T-helper 1 cell treated with Interleukin-12 subunit alpha and Interleukin-12 subunit beta and Interleukin-4 antibody, amounts not matched to agents 30 μg/mL and 1 μg/mL, for 36 hours (primary cell): ENCODE measurements around the gene SPRR5.

Experiments
- H3K27ac Mint-ChIP-seq: one replicate; pipeline ENCODE4 v1.8.0; 2021; ENCODE audit warnings: mild to moderate bottlenecking, mixed read lengths
- H3K27me3 Mint-ChIP-seq: one replicate; pipeline ENCODE4 v1.8.0; 2021; ENCODE audit warnings: low read depth, mixed read lengths
- H3K36me3 Mint-ChIP-seq: one replicate; pipeline ENCODE4 v1.8.0; 2021; ENCODE audit warnings: low read depth, mixed read lengths
- H3K4me1 Mint-ChIP-seq: one replicate; pipeline ENCODE4 v1.8.0; 2021; ENCODE audit warnings: low read depth, mixed read lengths
- H3K4me3 Mint-ChIP-seq: one replicate; pipeline ENCODE4 v1.8.0; 2021; ENCODE audit warnings: mild to moderate bottlenecking, moderate library complexity, mixed read lengths
- H3K9me3 Mint-ChIP-seq: one replicate; pipeline ENCODE4 v1.8.0; 2021; ENCODE audit warnings: mixed read lengths

The SPRR5 gene

GRCh38 chr1:152926091-152926490, 20.9 kb upstream of the SPRR5 start:
- Mint-ChIP-seq H3K36me3 (no peaks in the 10 kb centered on the region), H3K9me3 (no peaks in the 10 kb centered on the region), H3K27ac (no peak overlapping the region), H3K4me3 (no peak overlapping the region), H3K27me3 (peaks cover 5% of the 10 kb centered on the region), H3K4me1 (no peaks in the 10 kb centered on the region)

- H3K4me3 Mint-ChIP-seq = no peak overlapping the region
- H3K4me1 Mint-ChIP-seq = no peaks in the 10 kb centered on the region
- H3K36me3 Mint-ChIP-seq = no peaks in the 10 kb centered on the region
- no peaks in the 10 kb centered on the region for H3K9me3 Mint-ChIP-seq
- H3K27me3 Mint-ChIP-seq = no peaks in the 10 kb centered on the region
- H3K27ac Mint-ChIP-seq = no peak overlapping the region
Measured at GRCh38 chr1:152928671-152929070, 18.3 kb upstream of the SPRR5 start.

- Mint-ChIP-seq H3K36me3 (no peaks in the 10 kb centered on the region), H3K27me3 (no peaks in the 10 kb centered on the region), H3K4me1 (no peaks in the 10 kb centered on the region), H3K27ac (no peak overlapping the region), H3K9me3 (no peaks in the 10 kb centered on the region), H3K4me3 (no peak overlapping the region)
Measured at GRCh38 chr1:152932170-152932811, 14.7 kb upstream of the SPRR5 start.

GRCh38 chr1:152933196-152933595, 13.8 kb upstream of the SPRR5 start:
- H3K4me3 Mint-ChIP-seq = no peak overlapping the region
- H3K27ac Mint-ChIP-seq = no peak overlapping the region
- no peaks in the 10 kb centered on the region for H3K9me3 Mint-ChIP-seq
- no peaks in the 10 kb centered on the region for H3K27me3 Mint-ChIP-seq
- H3K4me1 Mint-ChIP-seq = no peaks in the 10 kb centered on the region
- no peaks in the 10 kb centered on the region for H3K36me3 Mint-ChIP-seq

GRCh38 chr1:152940614-152941013, 6.4 kb upstream of the SPRR5 start:
- no peaks in the 10 kb centered on the region for H3K9me3 Mint-ChIP-seq
- H3K4me3 Mint-ChIP-seq = no peak overlapping the region
- H3K27me3 Mint-ChIP-seq = no peaks in the 10 kb centered on the region
- no peaks in the 10 kb centered on the region for H3K36me3 Mint-ChIP-seq
- H3K27ac Mint-ChIP-seq = no peak overlapping the region
- no peaks in the 10 kb centered on the region for H3K4me1 Mint-ChIP-seq

- Mint-ChIP-seq H3K36me3 (no peaks in the 10 kb centered on the region), H3K27me3 (no peaks in the 10 kb centered on the region), H3K4me3 (no peak overlapping the region), H3K4me1 (no peaks in the 10 kb centered on the region), H3K9me3 (no peaks in the 10 kb centered on the region), H3K27ac (no peak overlapping the region)
Measured at GRCh38 chr1:152941037-152941711, 5.8 kb upstream of the SPRR5 start.

- no peak overlapping the region for H3K4me3 Mint-ChIP-seq
Measured at GRCh38 chr1:152942161-152942560, 4.8 kb upstream of the SPRR5 start.

GRCh38 chr1:152946248-152946647, 758 bp upstream of the SPRR5 start:
- Mint-ChIP-seq H3K9me3 (no peaks in the 10 kb centered on the region), H3K4me1 (no peaks in the 10 kb centered on the region), H3K4me3 (no peak overlapping the region), H3K27me3 (no peaks in the 10 kb centered on the region), H3K36me3 (no peaks in the 10 kb centered on the region), H3K27ac (no peak overlapping the region)

More at GRCh38 chr1:152942161-152942560, 4.8 kb upstream of the SPRR5 start:
- Mint-ChIP-seq H3K27ac (no peak overlapping the region), H3K27me3 (no peaks in the 10 kb centered on the region), H3K4me1 (no peaks in the 10 kb centered on the region), H3K36me3 (no peaks in the 10 kb centered on the region), H3K9me3 (no peaks in the 10 kb centered on the region)

GRCh38 chr1:152951711-152952110, 4.7 kb downstream of the SPRR5 start:
- no peak overlapping the region for H3K27ac Mint-ChIP-seq
- no peaks in the 10 kb centered on the region for H3K36me3 Mint-ChIP-seq
- H3K27me3 Mint-ChIP-seq = no peaks in the 10 kb centered on the region
- no peaks in the 10 kb centered on the region for H3K4me1 Mint-ChIP-seq
- H3K9me3 Mint-ChIP-seq = no peaks in the 10 kb centered on the region
- no peak overlapping the region for H3K4me3 Mint-ChIP-seq

- Mint-ChIP-seq H3K9me3 (no peaks in the 10 kb centered on the region), H3K4me3 (no peak overlapping the region), H3K27ac (no peak overlapping the region), H3K36me3 (no peaks in the 10 kb centered on the region), H3K27me3 (no peaks in the 10 kb centered on the region), H3K4me1 (no peaks in the 10 kb centered on the region)
Measured at GRCh38 chr1:152953761-152954160, 6.8 kb downstream of the SPRR5 start.

GRCh38 chr1:152954436-152954835, 7.4 kb downstream of the SPRR5 start:
- H3K9me3 Mint-ChIP-seq = no peaks in the 10 kb centered on the region
- H3K4me1 Mint-ChIP-seq = no peaks in the 10 kb centered on the region
- no peaks in the 10 kb centered on the region for H3K27me3 Mint-ChIP-seq
- H3K36me3 Mint-ChIP-seq = no peaks in the 10 kb centered on the region
- H3K4me3 Mint-ChIP-seq = no peak overlapping the region
- H3K27ac Mint-ChIP-seq = no peak overlapping the region

GRCh38 chr1:152957561-152957960, 10.6 kb downstream of the SPRR5 start:
- H3K4me3 Mint-ChIP-seq = no peak overlapping the region
- H3K9me3 Mint-ChIP-seq = no peaks in the 10 kb centered on the region
- no peaks in the 10 kb centered on the region for H3K27me3 Mint-ChIP-seq
- no peaks in the 10 kb centered on the region for H3K4me1 Mint-ChIP-seq
- no peak overlapping the region for H3K27ac Mint-ChIP-seq
- no peaks in the 10 kb centered on the region for H3K36me3 Mint-ChIP-seq

- Mint-ChIP-seq H3K9me3 (no peaks in the 10 kb centered on the region), H3K4me1 (no peaks in the 10 kb centered on the region), H3K27me3 (no peaks in the 10 kb centered on the region), H3K27ac (no peak overlapping the region), H3K36me3 (no peaks in the 10 kb centered on the region), H3K4me3 (no peak overlapping the region)
Measured at GRCh38 chr1:152959273-152959672, 12.3 kb downstream of the SPRR5 start.

GRCh38 chr1:152959801-152960451, 12.9 kb downstream of the SPRR5 start:
- Mint-ChIP-seq H3K4me3 (no peak overlapping the region), H3K36me3 (no peaks in the 10 kb centered on the region)

GRCh38 chr1:152960452-152961044, 13.5 kb downstream of the SPRR5 start:
- no peak overlapping the region for H3K27ac Mint-ChIP-seq
- no peaks in the 10 kb centered on the region for H3K9me3 Mint-ChIP-seq
- no peak overlapping the region for H3K4me3 Mint-ChIP-seq
- H3K27me3 Mint-ChIP-seq = no peaks in the 10 kb centered on the region
- H3K36me3 Mint-ChIP-seq = no peaks in the 10 kb centered on the region
- H3K4me1 Mint-ChIP-seq = no peaks in the 10 kb centered on the region

More at GRCh38 chr1:152959801-152960451, 12.9 kb downstream of the SPRR5 start:
- no peaks in the 10 kb centered on the region for H3K27me3 Mint-ChIP-seq
- no peaks in the 10 kb centered on the region for H3K4me1 Mint-ChIP-seq
- H3K9me3 Mint-ChIP-seq = no peaks in the 10 kb centered on the region
- H3K27ac Mint-ChIP-seq = no peak overlapping the region
